Erythroblast (primary cell): ENCODE results near the gene PPP1R10.

Experiments
- GATA1 ChIP-seq: IDR thresholded peaks from 2 replicates; pipeline ENCODE4 v1.6.1; 2011; ENCODE audit warnings: low read depth, mild to moderate bottlenecking, control low read depth, low read length, moderate library complexity
- POLR2A ChIP-seq: IDR thresholded peaks from 2 replicates; pipeline ENCODE4 v1.6.1; 2011; ENCODE audit warnings: mild to moderate bottlenecking, low read length

DNA sequence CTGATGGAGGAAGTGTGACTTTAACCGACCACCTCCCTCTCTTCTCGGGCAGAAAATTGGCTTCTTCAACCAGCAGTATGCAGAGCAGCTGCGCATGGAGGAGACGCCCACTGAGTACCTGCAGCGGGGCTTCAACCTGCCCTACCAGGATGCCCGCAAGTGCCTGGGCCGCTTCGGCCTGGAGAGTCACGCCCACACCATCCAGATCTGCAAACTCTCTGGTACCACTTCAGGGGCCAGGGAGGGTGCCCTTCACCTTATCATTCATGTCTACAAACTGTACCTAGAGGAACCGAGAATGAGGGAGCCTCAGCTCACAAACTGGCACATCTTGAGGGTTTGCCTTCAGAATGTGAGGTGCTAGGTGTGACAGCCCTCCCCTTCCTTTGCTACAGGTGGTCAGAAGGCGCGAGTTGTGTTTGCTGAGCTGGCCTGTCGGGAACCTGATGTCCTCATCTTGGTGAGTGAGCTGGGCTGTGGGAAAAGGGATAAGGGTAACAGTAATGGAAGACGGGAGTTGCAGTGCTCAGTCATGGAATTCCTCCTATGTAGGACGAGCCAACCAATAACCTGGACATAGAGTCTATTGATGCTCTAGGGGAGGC lies 27.2 kb downstream of the PPP1R10 start:
- TF ChIP-seq POLR2A (no peak), GATA1 (no peak)
